HEK293 (cell line): ENCODE data around the gene KLF16.

Source experiments
- ZEB2 ChIP-seq: fragments of 450-650 bp; formaldehyde crosslinking; IDR thresholded peaks from 2 replicates; pipeline ENCODE4 v1.5.1; 2016; ENCODE audit warnings: missing biosample characterization, missing genetic modification characterization
- TF ChIP-seq, protein P1 (sequence below): fragments of 450-650 bp; formaldehyde crosslinking; IDR thresholded peaks from 2 replicates; pipeline ENCODE4 v1.5.1; 2016; ENCODE audit warnings: missing biosample characterization, missing genetic modification characterization

GRCh38 chr19:1862068-1862423 is 1.3 kb downstream of the KLF16 start:
- TF ChIP-seq, protein P1, sequence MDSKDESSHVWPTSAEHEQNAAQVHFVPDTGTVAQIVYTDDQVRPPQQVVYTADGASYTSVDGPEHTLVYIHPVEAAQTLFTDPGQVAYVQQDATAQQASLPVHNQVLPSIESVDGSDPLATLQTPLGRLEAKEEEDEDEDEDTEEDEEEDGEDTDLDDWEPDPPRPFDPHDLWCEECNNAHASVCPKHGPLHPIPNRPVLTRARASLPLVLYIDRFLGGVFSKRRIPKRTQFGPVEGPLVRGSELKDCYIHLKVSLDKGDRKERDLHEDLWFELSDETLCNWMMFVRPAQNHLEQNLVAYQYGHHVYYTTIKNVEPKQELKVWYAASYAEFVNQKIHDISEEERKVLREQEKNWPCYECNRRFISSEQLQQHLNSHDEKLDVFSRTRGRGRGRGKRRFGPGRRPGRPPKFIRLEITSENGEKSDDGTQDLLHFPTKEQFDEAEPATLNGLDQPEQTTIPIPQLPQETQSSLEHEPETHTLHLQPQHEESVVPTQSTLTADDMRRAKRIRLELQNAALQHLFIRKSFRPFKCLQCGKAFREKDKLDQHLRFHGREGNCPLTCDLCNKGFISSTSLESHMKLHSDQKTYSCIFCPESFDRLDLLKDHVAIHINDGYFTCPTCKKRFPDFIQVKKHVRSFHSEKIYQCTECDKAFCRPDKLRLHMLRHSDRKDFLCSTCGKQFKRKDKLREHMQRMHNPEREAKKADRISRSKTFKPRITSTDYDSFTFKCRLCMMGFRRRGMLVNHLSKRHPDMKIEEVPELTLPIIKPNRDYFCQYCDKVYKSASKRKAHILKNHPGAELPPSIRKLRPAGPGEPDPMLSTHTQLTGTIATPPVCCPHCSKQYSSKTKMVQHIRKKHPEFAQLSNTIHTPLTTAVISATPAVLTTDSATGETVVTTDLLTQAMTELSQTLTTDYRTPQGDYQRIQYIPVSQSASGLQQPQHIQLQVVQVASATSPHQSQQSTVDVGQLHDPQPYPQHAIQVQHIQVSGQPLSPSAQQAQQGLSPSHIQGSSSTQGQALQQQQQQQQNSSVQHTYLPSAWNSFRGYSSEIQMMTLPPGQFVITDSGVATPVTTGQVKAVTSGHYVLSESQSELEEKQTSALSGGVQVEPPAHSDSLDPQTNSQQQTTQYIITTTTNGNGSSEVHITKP (tag by site-specific recombination) = no peak
- TF ChIP-seq ZEB2 (tag by site-specific recombination) = no peak
